H9 (cell line): Measurements from ENCODE around the gene SH2D2A. TPM values are rescaled to one million over a fixed set of nuclear protein-coding genes. Genes with fewer than 3 reads are reported as not detected.
"Not testable (repeated sequence)": the region's sequence is repeated elsewhere in the genome, so short reads cannot be mapped to it uniquely, and the experiment has no call there.

Experiments used
- DNase-seq: peaks from one replicate; pipeline ENCODE4 v3.0.0-alpha.2; 2017
- H2AFZ ChIP-seq: one replicate; pipeline ENCODE4 v1.6.1; 2013; ENCODE audit warnings: mild to moderate bottlenecking, low read length, control low read depth, moderate library complexity
- H2AK5ac ChIP-seq: 2 replicates; pipeline ENCODE4 v1.6.1; 2013; ENCODE audit warnings: low read length, control low read depth, mixed read lengths; ENCODE audit not compliant: insufficient read length
- H2BK120ac ChIP-seq: one replicate; pipeline ENCODE4 v1.6.1; 2013; ENCODE audit warnings: low read depth, mild to moderate bottlenecking, low read length, control low read depth, inconsistent platforms; ENCODE audit not compliant: poor library complexity, severe bottlenecking
- H2BK12ac ChIP-seq: 2 replicates; pipeline ENCODE4 v1.6.1; 2013; ENCODE audit warnings: low read length, control low read depth, mixed read lengths, low read depth; ENCODE audit not compliant: insufficient read length
- H2BK15ac ChIP-seq: 2 replicates; pipeline ENCODE4 v1.6.1; 2013; ENCODE audit warnings: low read depth, low read length, control low read depth
- H2BK20ac ChIP-seq: one replicate; pipeline ENCODE4 v1.6.1; 2013; ENCODE audit warnings: low read depth, mild to moderate bottlenecking, low read length, control low read depth, inconsistent platforms; ENCODE audit not compliant: poor library complexity, severe bottlenecking
- H2BK5ac ChIP-seq: 2 replicates; pipeline ENCODE4 v1.6.1; 2013; ENCODE audit warnings: low read length, control low read depth, mixed read lengths; ENCODE audit not compliant: insufficient read length
- H3K14ac ChIP-seq: 2 replicates; pipeline ENCODE4 v1.6.1; 2013; ENCODE audit warnings: low read length, control low read depth; ENCODE audit not compliant: insufficient read depth
- H3K18ac ChIP-seq: 2 replicates; pipeline ENCODE4 v1.6.1; 2013; ENCODE audit warnings: low read depth, mild to moderate bottlenecking, mixed read lengths, low read length, control low read depth; ENCODE audit not compliant: insufficient read length
- H3K23ac ChIP-seq: 2 replicates; pipeline ENCODE4 v1.6.1; 2013; ENCODE audit warnings: low read length, control low read depth, mixed read lengths, low read depth; ENCODE audit not compliant: insufficient read length
- H3K23me2 ChIP-seq: 2 replicates; pipeline ENCODE4 v1.6.1; 2013; ENCODE audit warnings: low read depth, mild to moderate bottlenecking, mixed read lengths, low read length, control low read depth; ENCODE audit not compliant: insufficient read length, poor library complexity, severe bottlenecking
- H3K27ac ChIP-seq: 2 replicates; pipeline ENCODE4 v1.5.1; 2013; ENCODE audit warnings: low read length, control low read depth, mixed read lengths, low read depth; ENCODE audit not compliant: insufficient read length
- H3K27me3 ChIP-seq: 2 replicates; pipeline ENCODE4 v1.6.1; 2013; ENCODE audit warnings: low read length, control low read depth, inconsistent platforms; ENCODE audit not compliant: insufficient read depth
- H3K4ac ChIP-seq: 2 replicates; pipeline ENCODE4 v1.6.1; 2013; ENCODE audit warnings: low read depth, mild to moderate bottlenecking, control low read depth, inconsistent platforms, low read length, moderate library complexity
- H3K4me1 ChIP-seq: 2 replicates; pipeline ENCODE4 v1.6.1; 2013; ENCODE audit warnings: low read length, control low read depth, inconsistent platforms; ENCODE audit not compliant: insufficient read depth
- H3K4me2 ChIP-seq: 2 replicates; pipeline ENCODE4 v1.6.1; 2013; ENCODE audit warnings: low read length, control low read depth, mixed read lengths; ENCODE audit not compliant: insufficient read length, insufficient read depth
- H3K56ac ChIP-seq: 2 replicates; pipeline ENCODE4 v1.6.1; 2013; ENCODE audit warnings: low read depth, mild to moderate bottlenecking, mixed read lengths, low read length, control low read depth; ENCODE audit not compliant: insufficient read length
- H3K79me1 ChIP-seq: 2 replicates; pipeline ENCODE4 v1.6.1; 2013; ENCODE audit warnings: low read depth, mild to moderate bottlenecking, moderate library complexity, low read length, control low read depth, inconsistent platforms; ENCODE audit not compliant: insufficient read depth, poor library complexity, severe bottlenecking
- H3K79me2 ChIP-seq: 2 replicates; pipeline ENCODE4 v1.6.1; 2013; ENCODE audit warnings: low read length, control low read depth, inconsistent platforms; ENCODE audit not compliant: insufficient read depth
- H3K9ac ChIP-seq: 2 replicates; pipeline ENCODE4 v1.6.1; 2013; ENCODE audit warnings: low read length, control low read depth, mixed read lengths; ENCODE audit not compliant: insufficient read length; ENCODE audit errors: extremely low read depth
- H3K9me3 ChIP-seq: one replicate; pipeline ENCODE4 v1.6.1; 2013; ENCODE audit warnings: low read depth, low read length, inconsistent platforms; ENCODE audit not compliant: control insufficient read depth
- H3T11ph ChIP-seq: one replicate; pipeline ENCODE4 v1.6.1; 2013; ENCODE audit warnings: mild to moderate bottlenecking, low read length, control low read depth, inconsistent platforms
- H4K20me1 ChIP-seq: one replicate; pipeline ENCODE4 v1.6.1; 2013; ENCODE audit not compliant: control insufficient read depth, insufficient read length, insufficient read depth
- H4K5ac ChIP-seq: 2 replicates; pipeline ENCODE4 v1.6.1; 2013; ENCODE audit warnings: low read depth, mild to moderate bottlenecking, mixed read lengths, low read length, control low read depth; ENCODE audit not compliant: insufficient read length
- H4K8ac ChIP-seq: replicated peaks from 2 replicates; pipeline ENCODE4 v1.6.1; 2013; ENCODE audit warnings: low read length, control low read depth, mixed read lengths, low read depth; ENCODE audit not compliant: insufficient read length
- H4K91ac ChIP-seq: 2 replicates; pipeline ENCODE4 v1.6.1; 2013; ENCODE audit warnings: low read depth, mild to moderate bottlenecking, moderate library complexity, mixed read lengths, low read length, control low read depth; ENCODE audit not compliant: insufficient read length
- H3K27ac Mint-ChIP-seq, 3 experiments: 2 replicates in 2 of 3; 3 replicates in 1 of 3; pipeline ENCODE4 v1.8.0; 2020 to 2021; ENCODE audit warnings: mixed read lengths in 3 of 3, mild to moderate bottlenecking in 1 of 3, moderate library complexity in 1 of 3
- H3K27me3 Mint-ChIP-seq: 2 replicates; pipeline ENCODE4 v1.8.0; 2021; ENCODE audit warnings: low read depth, mild to moderate bottlenecking, moderate library complexity, mixed read lengths
- H3K36me3 Mint-ChIP-seq, 3 experiments: 2 replicates in 2 of 3; 3 replicates in 1 of 3; pipeline ENCODE4 v1.8.0; 2020 to 2021; ENCODE audit warnings: low read depth in 3 of 3, mixed read lengths in 3 of 3; ENCODE audit not compliant: insufficient read depth in 1 of 3
- H3K4me1 Mint-ChIP-seq, 2 experiments: 2 replicates each; pipeline ENCODE4 v1.8.0; 2020; ENCODE audit warnings: mixed read lengths in 2 of 2
- H3K4me3 Mint-ChIP-seq, 2 experiments: 2 replicates in 1 of 2; 3 replicates in 1 of 2; pipeline ENCODE4 v1.8.0; 2020 to 2021; ENCODE audit warnings: mild to moderate bottlenecking in 2 of 2, mixed read lengths in 2 of 2, moderate library complexity in 1 of 2
- H3K9me3 Mint-ChIP-seq, 2 experiments: 2 replicates in 1 of 2; 3 replicates in 1 of 2; pipeline ENCODE4 v1.8.0; 2020; ENCODE audit warnings: mild to moderate bottlenecking in 2 of 2, mixed read lengths in 2 of 2, moderate library complexity in 1 of 2
- CTCF ChIP-seq: fragments of 200-600 bp; sonication (generic); conservative IDR thresholded peaks from 3 replicates; pipeline ENCODE4 v1.8.0; 2021; ENCODE audit warnings: antibody characterized with exemption, mild to moderate bottlenecking
- WGBS: extraction: QIAGEN DNeasy Blood & Tissue Kit; methylation state at CpG from one replicate; pipeline ENCODE4 v1.1.7; 2013; ENCODE audit warnings: missing lambda C conversion rate, low lambda C conversion rate, mixed read lengths; ENCODE audit not compliant: insufficient read length; ENCODE audit errors: extremely low coverage; 5-methylcytosine and 5-hydroxymethylcytosine counted together
- total RNA-seq: library from RNA; stranded (reverse); gene quantifications from 2 replicates; pipeline ENCODE4 v1.2.1, GENCODE V29; 2021

SH2D2A gene
- total RNA-seq, 1 experiment from 2014 or later = 2.0 TPM

DNA sequence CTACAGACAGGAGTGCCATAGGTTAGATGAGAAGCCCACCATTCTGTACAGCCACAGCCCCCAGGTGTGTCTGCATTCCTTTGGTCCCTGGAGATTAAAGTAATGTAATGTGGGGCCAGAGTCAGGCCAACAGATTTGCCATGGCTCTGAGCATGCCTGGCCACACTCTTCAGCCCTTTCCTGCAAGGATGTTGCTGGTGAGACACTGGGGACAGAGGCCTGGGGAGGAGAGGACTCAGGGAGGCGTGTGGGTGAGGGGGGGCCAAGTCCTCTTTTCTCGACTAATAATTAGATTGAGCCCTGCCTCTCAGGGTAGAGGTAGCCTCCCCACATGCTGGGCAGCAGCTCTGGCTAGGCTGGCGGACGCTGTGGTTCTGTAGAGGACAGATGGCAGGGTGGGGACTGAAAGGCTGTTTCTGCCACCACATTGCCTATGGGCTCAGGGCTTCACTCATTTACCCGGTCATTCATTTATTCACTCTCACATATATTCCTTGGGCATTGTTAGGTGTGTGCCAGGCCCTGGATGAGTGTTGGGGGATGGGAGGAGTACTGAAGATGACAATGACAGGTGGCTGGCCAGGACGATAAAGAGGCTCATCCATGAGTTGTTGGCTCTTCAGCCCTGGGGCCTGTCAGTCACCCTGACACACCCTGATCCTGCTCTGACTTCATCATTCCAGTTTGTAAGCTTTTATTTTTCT lies 56.4 kb downstream of the SH2D2A start:
- no peak overlapping the region for H2BK120ac ChIP-seq
- Mint-ChIP-seq H3K4me3 (no peak overlapping the region), H3K4me1 (peaks cover 10 to 12% of the 10 kb centered on the region in 2 experiments), H3K27ac (peak overlapping the region in 1 of 3 experiments; percentile 34; a peak in 1 of 7 replicates), H3K9me3 (no peaks in the 10 kb centered on the region), H3K36me3 (no peaks in the 10 kb centered on the region; a peak in 1 of 7 replicates), H3K27me3 (no peaks in the 10 kb centered on the region)
- H2BK5ac ChIP-seq = no peak overlapping the region
- no peak overlapping the region for H2AFZ ChIP-seq
- H3K4me1 ChIP-seq = 0 out of 2 replicates have a peak, but pooled peaks cover 2% of the 10 kb centered on the region
- H2AK5ac ChIP-seq = no peak overlapping the region
- no peak overlapping the region for H2BK20ac ChIP-seq
- no peak for TF ChIP-seq CTCF
- H3K56ac ChIP-seq = no peak overlapping the region
- H2BK15ac ChIP-seq = no peak overlapping the region
- no peak overlapping the region for H3T11ph ChIP-seq
- no peak for DNase-seq
- no peak overlapping the region for H3K23ac ChIP-seq
- H3K4me2 ChIP-seq = no peak overlapping the region
- no peak overlapping the region for H2BK12ac ChIP-seq
- no peaks in the 10 kb centered on the region for H3K23me2 ChIP-seq
- H3K14ac ChIP-seq = no peak overlapping the region
- H3K9me3 ChIP-seq = no peaks in the 10 kb centered on the region
- H4K5ac ChIP-seq = no peak overlapping the region
- H4K91ac ChIP-seq = no peak overlapping the region
- no peaks in the 10 kb centered on the region for H3K79me2 ChIP-seq
- no peak overlapping the region for H3K18ac ChIP-seq
- WGBS = no CpG with 5 or more reads among the region's 6 CpGs
- H3K79me1 ChIP-seq = no peaks in the 10 kb centered on the region
- H4K20me1 ChIP-seq = no peaks in the 10 kb centered on the region
- H3K9ac ChIP-seq = peak overlapping the region; percentile 22
- H3K4ac ChIP-seq = no peak overlapping the region
- H3K27ac ChIP-seq = no peak overlapping the region
- H3K27me3 ChIP-seq = no peaks in the 10 kb centered on the region
- H4K8ac ChIP-seq = no peak overlapping the region

- not testable (repeated sequence) for H3K4me3 Mint-ChIP-seq, H3K4me1 ChIP-seq, H3T11ph ChIP-seq, H2BK5ac ChIP-seq, H4K91ac ChIP-seq, H3K4ac ChIP-seq, H3K9ac ChIP-seq, H2BK15ac ChIP-seq, H2BK20ac ChIP-seq, DNase-seq, H3K18ac ChIP-seq, H3K23me2 ChIP-seq, H3K14ac ChIP-seq, H3K79me2 ChIP-seq, H3K9me3 Mint-ChIP-seq, H3K56ac ChIP-seq, H3K79me1 ChIP-seq, H2BK120ac ChIP-seq, H4K8ac ChIP-seq, H3K27me3 Mint-ChIP-seq, H2BK12ac ChIP-seq, H3K36me3 Mint-ChIP-seq, H3K4me2 ChIP-seq, H2AK5ac ChIP-seq, H3K27ac ChIP-seq, H3K27me3 ChIP-seq, H4K20me1 ChIP-seq, H2AFZ ChIP-seq, H3K27ac Mint-ChIP-seq, H4K5ac ChIP-seq, H3K23ac ChIP-seq, H3K9me3 ChIP-seq
- peaks cover 13 to 15% of the 10 kb centered on the region in 2 experiments for H3K4me1 Mint-ChIP-seq
- no CpG with 5 or more reads among the region's 10 CpGs for WGBS
These were observed 58.9 kb downstream of the SH2D2A start for GRCh38 chr1:156757572-156758253.
